Activated CD4-positive, alpha-beta T cell treated with anti-CD3 and anti-CD28 coated beads, Interleukin-2, amount 50 U/mL, for 48 hours (primary cell): ENCODE data around the gene KATNA1.
"Not testable (repeated sequence)": the region's sequence is repeated elsewhere in the genome, so short reads cannot be mapped to it uniquely, and the experiment has no call there.

ENCODE experiments used
- DNase-seq, 2 experiments: peaks; one replicate each; pipeline ENCODE4 v3.0.0-alpha.2; 2020

The KATNA1 gene

DNA sequence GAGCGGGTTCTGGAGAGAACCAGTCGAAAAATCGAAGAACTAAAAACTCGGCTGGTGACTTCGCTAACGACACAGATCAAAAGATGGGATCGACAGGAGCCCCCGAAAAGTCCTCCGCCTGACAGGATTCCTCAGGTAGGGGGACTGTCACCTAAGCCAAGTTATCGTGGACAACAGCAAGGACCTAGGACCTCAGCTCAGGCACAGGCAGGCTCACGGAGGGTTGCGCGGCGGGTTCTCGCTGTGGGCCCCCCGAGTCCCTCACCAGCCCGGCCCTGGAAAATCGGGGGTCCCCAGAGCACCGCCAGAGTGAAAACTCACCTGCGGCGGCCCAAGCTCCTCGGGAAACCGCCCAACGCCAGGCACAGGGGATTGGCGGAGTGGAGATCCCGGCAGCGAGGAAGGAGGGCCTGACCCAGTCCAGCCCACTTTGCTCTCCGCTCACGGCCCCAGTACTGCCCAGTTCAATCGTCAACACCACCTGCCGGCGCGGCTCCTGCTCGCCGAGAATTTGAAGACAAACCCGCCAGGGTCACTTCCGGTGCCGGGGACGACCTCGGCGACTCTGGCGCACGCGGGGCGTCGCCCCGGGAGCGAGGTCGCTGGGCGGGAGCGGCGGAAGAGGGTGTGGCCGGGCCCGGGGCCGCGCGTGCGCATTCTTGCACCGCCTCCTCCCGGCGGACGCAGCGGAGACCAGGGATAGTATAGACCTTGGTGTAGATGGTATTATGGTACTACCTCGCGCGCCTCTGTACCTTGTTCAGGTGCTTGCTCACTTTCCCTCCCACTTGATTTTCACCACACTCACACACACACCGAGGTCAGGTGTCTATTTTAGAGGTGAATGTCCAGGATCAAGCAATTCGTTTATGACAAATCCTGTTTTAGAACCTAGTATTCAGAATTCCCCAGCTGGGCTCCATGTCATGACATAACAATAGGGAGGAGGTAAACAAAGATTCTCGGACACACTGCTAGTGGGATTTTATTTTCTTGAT lies at the start of gene KATNA1:
KATNA1 (minus strand) TSS at position 567 of the 998 bp plus-strand sequence. CDS start 10,167 bp downstream, outside the sequence.
- DNase-seq = peak; percentile 89 to 92

- no peak for DNase-seq
These were observed 49.7 kb upstream of the KATNA1 start for GRCh38 chr6:149698175-149698574.

DNA sequence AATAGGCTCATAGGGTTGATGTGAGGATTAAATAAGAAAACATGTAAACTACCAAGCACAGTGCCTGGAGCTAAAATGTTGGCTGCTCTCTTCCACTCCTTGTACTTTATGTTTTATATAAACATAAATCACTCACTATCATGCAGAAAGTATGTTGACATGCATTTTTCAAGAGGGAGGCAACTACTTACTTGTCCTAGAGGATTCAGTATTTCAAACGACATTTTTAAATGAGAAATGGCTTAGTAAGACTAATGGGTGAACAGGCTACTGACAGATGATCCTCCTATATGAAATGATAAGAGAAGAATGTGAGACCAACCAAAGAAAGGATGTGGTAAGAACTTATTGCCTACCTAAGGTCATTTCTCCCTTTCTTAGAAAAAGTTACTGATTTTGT lies 48.4 kb upstream of the KATNA1 start:
- DNase-seq = no peak

DNA sequence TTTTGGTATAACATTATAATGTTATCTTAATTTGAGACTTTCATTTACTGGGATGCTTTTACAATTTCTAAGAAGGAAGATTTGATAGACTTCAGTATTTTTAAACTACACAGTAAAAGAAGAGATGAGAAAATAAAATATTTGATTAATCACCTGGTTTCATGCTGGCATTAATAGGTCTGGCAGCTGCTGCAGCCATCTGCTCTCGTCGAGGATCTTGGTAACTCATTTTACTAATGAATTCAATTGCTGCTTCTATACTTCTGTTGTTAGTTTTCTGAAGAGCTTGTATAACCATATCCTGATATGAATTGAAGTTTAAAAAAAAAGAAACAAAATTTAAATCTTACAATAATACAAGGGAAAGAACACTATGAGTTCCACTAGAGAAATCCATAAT lies 46.4 kb upstream of the KATNA1 start:
- no peak for DNase-seq

DNA sequence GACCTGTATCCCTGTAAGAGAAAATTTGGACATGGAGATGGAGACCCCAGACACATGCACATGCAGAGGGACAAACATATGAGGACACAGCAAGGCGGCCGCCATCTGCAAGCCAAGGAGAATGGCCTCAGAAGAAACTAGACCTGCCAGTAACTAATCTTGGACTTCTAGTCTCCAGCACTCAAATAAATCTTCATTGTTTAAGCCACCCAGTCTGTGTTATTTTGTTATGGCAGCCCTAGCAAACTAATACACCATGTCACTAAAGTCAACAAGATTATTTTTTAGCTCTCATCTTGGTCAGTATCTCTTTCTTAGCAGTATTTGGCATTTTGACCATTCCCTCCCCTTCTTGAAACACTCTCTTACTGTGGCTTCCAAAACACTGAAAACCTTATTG lies 42.7 kb upstream of the KATNA1 start:
- no peak for DNase-seq

DNA sequence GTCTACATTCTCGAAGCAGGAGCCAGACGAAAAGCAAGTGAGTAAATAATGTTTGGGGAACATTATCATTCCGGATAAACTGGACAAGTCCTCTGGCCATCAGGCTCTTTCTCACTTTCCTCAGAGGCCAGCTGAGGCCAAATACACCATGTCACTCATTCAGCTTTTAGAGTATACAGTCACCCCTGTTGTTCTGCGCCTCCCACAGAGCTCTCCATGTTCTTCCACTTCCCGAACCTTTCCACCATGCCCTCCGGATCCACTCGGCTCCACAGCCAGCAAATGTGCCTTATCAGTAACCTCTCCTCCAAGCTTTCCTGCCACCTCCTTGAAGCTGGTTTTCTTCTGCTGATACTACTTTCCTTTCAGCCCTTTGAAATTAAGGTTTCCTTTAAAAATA lies 37.7 kb upstream of the KATNA1 start:
- DNase-seq = no peak

- no peak for DNase-seq
These were observed 34.8 kb upstream of the KATNA1 start for GRCh38 chr6:149683256-149683859.

DNA sequence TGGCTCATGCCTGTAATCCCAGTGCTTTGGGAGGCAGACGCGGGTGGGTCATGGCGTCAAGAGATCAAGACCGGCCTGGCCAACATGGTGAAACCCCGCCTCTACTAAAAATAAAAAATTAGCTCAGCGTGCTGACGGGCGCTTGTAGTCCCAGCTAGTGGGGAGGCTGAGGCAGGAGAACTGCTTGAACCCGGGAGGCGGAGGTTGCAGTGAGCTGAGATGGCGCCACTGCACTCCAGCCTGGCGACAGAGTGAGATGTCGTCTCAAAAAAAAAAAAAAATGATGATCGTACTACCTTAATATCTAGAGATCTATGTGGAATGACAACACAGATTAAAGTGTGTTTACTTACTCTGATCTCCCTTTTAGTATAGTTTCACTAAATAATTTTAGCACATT lies 33.3 kb upstream of the KATNA1 start:
- not testable (repeated sequence) for DNase-seq

DNA sequence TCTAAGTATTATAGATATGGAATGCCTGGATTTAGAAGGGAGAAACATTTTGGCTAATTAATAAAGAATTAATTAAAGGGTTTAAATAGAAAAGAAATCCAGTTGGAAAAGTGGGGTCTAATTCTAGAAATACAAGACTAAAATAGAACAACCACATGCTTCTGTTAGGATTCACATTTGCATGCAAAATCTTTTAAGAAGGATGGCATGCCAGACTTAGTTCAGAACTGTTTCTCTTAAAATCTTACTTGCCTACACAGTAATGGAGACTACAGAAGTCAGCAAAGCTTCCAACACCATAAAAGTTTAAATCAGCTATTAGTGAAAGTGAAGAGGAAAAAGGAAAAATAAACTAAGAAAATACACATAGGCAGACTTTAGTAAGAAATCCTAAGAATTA lies 32.7 kb upstream of the KATNA1 start:
- DNase-seq = no peak

DNA sequence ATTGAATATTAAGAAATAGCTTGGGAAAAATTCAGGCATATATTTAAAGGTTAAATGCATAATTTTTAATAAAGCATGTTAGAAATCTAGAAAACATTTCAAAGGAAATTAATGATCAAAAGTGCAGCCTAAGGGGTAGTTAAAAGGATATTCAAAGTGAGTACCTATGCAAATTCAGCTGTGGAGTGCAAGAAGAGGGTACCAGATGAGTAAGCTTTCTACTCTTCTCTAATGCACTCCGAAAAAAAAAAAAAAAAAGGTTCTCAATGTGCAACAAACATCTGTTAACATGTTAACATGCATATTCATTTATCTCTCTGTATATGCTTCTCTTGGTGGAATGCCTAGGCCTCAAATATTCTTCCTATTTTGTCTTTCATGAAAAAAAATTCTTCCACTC lies 32.0 kb upstream of the KATNA1 start:
- no peak for DNase-seq

GRCh38 chr6:149672265-149672664 lies 23.8 kb upstream of the KATNA1 start:
- not testable (repeated sequence) for DNase-seq

- DNase-seq = no peak
These were observed 11.5 kb upstream of the KATNA1 start for GRCh38 chr6:149660028-149660427.

GRCh38 chr6:149657441-149657840 lies 8.9 kb upstream of the KATNA1 start:
- DNase-seq = no peak

DNA sequence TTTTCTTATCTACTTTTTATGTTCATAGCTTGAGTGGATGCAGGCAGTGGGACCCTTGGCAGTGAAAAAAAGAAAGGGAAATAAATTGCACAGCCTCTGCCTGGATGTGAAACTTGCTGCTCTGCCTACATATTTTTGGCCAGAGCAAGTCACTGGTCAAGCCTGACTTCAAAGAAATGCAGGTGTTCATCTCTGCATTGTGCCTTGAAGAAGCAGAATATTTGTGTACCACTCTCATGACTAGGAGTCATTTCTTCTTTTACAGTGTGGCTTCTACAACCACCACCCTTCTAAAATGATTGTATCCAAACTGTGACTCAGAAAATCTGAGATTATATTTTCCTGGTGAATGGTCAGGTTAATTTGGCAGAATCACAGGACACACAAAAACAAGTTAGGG lies 2.5 kb upstream of the KATNA1 start:
- no peak for DNase-seq

GRCh38 chr6:149646599-149646998 lies 1.9 kb downstream of the KATNA1 start:
- no peak for DNase-seq

GRCh38 chr6:149642829-149643580 lies 5.5 kb downstream of the KATNA1 start:
- DNase-seq = no peak

- no peak for DNase-seq
These were observed 12.4 kb downstream of the KATNA1 start for GRCh38 chr6:149636124-149636523.

DNA sequence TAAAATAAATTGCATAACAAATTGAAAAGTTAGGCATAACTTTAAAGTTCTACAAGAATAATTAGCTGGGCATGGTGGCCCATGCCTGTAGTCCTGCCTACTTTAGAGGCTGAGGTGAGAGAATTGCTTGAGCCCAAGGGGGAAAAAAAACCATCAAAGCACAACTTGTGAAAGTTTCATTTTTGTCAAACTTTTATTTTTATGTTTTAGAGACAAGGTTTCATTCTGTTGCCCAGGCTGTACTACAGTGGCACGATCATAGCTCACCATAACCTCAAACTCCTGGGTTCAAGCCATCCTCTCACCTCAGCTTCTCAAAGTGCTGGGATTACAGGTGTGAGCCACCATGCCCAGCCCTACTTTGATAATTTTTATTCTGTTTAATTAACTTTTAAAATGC lies 14.2 kb downstream of the KATNA1 start:
- no peak for DNase-seq

DNA sequence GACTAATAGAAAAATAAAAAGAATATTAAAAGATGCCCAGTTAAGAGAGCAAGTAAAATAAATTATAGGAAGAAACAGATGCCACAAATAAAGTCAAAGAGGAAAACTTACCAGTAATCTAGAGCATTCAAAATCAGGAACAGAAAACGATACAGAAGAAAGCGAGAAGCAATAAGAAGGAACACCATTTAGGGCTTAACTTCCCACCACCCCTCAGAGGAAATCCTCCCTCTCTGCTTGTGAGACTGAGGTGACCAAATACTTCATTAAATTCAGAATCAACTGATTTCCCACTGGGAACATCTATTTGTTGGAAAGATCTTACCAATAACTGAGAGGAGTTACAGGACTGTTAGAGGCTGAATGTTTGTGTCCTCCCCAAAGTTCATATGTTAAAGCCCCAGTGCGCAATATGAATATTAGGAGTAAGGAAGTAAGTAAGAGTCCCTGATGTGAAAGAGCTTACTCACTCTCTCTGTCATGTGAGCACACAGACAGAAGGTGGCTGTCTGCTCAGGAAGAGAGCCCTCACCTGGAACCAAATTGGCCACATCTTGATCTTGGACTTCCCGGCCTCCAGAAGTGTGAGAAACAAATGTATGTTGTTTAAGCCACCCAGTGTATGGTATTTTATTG lies 19.5 kb downstream of the KATNA1 start:
- no peak for DNase-seq

DNA sequence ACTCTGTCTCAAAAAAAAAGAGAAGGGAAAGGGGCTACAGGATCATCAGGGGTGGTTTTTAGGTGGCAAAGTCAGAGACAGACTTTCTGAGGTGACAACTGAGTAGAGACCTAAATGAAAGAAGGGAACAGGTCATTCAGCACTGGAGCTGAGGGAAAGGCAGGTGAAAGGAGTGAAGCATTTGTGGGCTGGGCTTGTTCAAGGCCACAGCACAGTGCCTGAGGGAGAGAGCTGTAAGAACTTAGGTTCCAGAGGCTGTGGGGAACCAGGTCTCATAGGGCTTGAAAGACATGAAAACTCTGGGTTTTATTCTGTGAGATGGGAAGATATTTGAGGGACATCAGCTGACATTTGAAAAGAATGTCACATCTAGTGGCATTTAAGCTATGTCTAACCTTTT lies 20.8 kb downstream of the KATNA1 start:
- no peak for DNase-seq

DNA sequence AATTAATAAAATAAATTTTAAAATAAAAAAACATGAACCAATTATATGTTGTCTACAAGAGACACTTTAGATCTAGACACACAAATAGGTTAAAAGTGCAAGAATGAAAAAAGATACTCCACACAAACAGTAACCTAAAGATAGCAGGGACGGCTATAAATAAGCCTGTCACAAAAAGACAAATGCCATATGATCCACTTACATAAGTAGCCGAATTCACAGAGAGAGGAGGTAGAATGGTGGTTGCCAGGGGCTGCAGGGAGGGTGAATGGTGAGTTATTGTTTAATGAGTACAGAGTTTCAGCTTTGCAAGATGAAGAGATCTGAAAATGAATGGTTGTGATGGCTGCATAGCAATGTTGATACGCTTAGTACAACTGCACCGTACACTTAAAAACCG lies 32.7 kb downstream of the KATNA1 start:
- no peak for DNase-seq

DNA sequence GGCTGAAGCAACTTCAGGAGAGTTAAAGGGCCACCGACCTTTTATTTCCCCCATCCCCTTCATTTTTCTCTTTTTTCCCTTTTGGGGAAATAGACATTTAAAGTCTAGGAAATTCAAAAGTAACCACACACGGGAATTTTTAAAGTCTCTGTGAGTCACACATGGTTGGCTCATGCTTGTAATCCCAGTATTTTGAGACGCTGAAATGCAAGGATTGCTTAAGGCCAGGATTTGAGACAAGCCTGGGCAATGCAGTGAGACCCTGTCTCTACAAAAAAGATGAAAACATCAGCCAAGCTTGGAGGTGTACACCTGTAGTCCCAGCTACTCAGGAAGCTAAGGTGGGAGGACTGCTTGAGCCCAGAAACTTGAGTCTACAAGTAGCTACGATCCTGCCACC lies 34.2 kb downstream of the KATNA1 start:
- no peak for DNase-seq

DNA sequence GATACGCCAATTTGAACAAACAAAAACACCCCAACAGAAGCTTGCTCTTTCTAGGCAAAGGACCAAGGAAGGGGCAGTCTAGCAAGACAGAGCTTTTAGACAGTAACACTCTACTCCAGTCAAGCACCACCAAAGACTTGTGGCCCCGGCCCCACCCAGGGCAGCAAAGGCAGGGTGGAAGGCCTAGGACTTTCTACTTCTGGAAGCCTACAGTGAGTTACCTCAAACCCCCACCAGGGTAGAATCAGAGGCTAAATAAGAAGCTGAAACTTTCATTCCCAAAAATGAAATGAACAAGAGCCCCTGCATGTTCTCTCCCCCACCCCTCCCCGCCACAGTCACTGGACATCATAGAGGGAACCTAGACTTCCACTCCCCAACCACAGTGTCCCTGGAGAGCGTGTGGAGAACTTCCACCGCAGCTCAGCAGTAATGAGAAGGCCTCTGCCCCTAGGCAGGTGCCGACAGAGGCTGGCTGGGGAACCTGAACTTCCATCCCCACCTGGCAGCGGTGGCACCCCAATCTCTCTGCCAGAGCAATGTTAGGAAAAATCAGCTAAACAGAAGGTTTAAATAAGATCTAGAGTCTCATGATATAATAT lies 40.0 kb downstream of the KATNA1 start:
- DNase-seq = no peak
